Mammary epithelial cell (primary cell): ENCODE data around the gene PDK4.

Experiments used
- CTCF ChIP-seq, 2 donors: IDR thresholded peaks in 1 of 2; conservative IDR thresholded peaks in 1 of 2; 2 replicates each; pipeline ENCODE4 v1.5.1; 2011 to 2012; ENCODE audit warnings: inconsistent platforms in 2 of 2, low read length in 2 of 2, mild to moderate bottlenecking in 2 of 2, control low read depth in 1 of 2, low read depth in 1 of 2; ENCODE audit not compliant: insufficient read depth in 1 of 2; ENCODE audit errors: extremely low read depth in 1 of 2
- EZH2 ChIP-seq: IDR thresholded peaks from 2 replicates; pipeline ENCODE4 v1.6.1; 2012; ENCODE audit warnings: low read length, inconsistent platforms, borderline replicate concordance

GRCh38 chr7:95586951-95587301 is 9.4 kb downstream of the PDK4 start:
- TF ChIP-seq CTCF (conservative IDR thresholded peaks at IDR 0.05 in 1 of 2, IDR thresholded peaks at IDR 0.05 in 1 of 2; ENCODE audit: extremely low read depth in 1 of 2, insufficient read depth in 1 of 2, low read depth in 1 of 2, low read length in 2 of 2), result no peak
- TF ChIP-seq EZH2, result no peak
